ENCODE data around the gene PTDSS2. TPM values are rescaled to one million over a fixed set of nuclear protein-coding genes. Genes with fewer than 3 reads are reported as not detected.

The PTDSS2 gene
- total and polyA plus RNA-seq, 2 of the 4 experiments (the other 2 are of a cell fraction) = 23.5 to 26.6 TPM

DNA sequence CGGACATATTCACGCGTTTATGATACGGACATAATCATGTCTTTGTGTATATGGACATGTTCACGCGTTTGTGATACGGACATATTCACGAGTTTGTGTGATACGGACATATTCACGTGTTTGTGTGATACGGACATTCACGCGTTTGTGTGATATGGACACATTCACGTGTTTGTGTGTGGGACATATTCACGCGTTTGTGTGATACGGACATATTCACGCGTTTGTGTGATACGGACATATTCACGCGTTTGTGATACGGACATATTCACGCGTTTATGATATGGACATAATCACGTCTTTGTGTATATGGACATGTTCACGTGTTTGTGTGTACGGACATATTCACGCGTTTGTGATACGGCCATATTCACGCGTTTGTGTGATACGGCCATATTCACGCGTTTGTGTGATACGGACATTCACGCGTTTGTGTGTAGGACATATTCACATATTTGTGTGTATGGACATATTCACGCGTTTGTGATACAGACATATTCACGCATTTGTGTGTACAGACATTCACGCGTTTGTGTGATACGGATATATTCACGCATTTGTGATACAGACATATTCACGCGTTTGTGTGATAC lies 24.9 kb downstream of the PTDSS2 start:
- H3K4me3 ChIP-seq (ENCODE audit: insufficient read depth, low read depth, low read length) = no peak overlapping the region
- H2BK20ac ChIP-seq (ENCODE audit: low read depth, low read length) = no peak overlapping the region
- H3K27ac ChIP-seq (ENCODE audit: insufficient read depth, low read length) = no peak overlapping the region
- intact Hi-C loops (cut with micrococcal nuclease) = no loop called here
- H3K23ac ChIP-seq (ENCODE audit: low read depth, low read length) = no peak overlapping the region
- no peak overlapping the region for H4K5ac ChIP-seq (ENCODE audit: low read depth, low read length)
- no peak overlapping the region for H2BK15ac ChIP-seq (ENCODE audit: low read depth, low read length)
- DNase-seq (no peak), ATAC-seq (ENCODE audit: low read depth) (no peak)
- no peak for TF ChIP-seq FOS (IDR thresholded peaks at IDR 0.05; ENCODE audit: low read depth, low read length)
- TF ChIP-seq, protein P1, sequence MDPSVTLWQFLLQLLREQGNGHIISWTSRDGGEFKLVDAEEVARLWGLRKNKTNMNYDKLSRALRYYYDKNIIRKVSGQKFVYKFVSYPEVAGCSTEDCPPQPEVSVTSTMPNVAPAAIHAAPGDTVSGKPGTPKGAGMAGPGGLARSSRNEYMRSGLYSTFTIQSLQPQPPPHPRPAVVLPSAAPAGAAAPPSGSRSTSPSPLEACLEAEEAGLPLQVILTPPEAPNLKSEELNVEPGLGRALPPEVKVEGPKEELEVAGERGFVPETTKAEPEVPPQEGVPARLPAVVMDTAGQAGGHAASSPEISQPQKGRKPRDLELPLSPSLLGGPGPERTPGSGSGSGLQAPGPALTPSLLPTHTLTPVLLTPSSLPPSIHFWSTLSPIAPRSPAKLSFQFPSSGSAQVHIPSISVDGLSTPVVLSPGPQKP (IDR thresholded peaks at IDR 0.05; ENCODE audit: borderline replicate concordance, low read depth, low read length) = no peak
- no peak for TF ChIP-seq CHD1 (IDR thresholded peaks at IDR 0.05; ENCODE audit: low read depth, low read length)
- no peak for TF ChIP-seq MAFK (IDR thresholded peaks at IDR 0.05; ENCODE audit: low read depth, low read length)
- no peak for TF ChIP-seq CEBPB (IDR thresholded peaks at IDR 0.05; ENCODE audit: low read depth, low read length)
- no peak for TF ChIP-seq NFE2L2 (IDR thresholded peaks at IDR 0.05; ENCODE audit: low read depth, low read length)
- no peak for TF ChIP-seq RCOR1 (IDR thresholded peaks at IDR 0.05; ENCODE audit: insufficient replicate concordance, low read length)
- TF ChIP-seq RAD21 (IDR thresholded peaks at IDR 0.05; ENCODE audit: low read length) = no peak
- TF ChIP-seq RFX5 (IDR thresholded peaks at IDR 0.05; ENCODE audit: low read depth, low read length) = no peak
- no peak for TF ChIP-seq MAZ (IDR thresholded peaks at IDR 0.05; ENCODE audit: borderline replicate concordance, low read depth, low read length)
- no peak for TF ChIP-seq SMC3 (IDR thresholded peaks at IDR 0.05; ENCODE audit: low read depth, low read length)
- TF ChIP-seq MXI1 (IDR thresholded peaks at IDR 0.05; ENCODE audit: borderline replicate concordance, low read depth, low read length) = no peak
- no peak overlapping the region for H3K4me2 ChIP-seq (ENCODE audit: low read depth, low read length)
- H3K14ac ChIP-seq (replicated peaks; ENCODE audit: low read depth, low read length) = no peak overlapping the region
- 98% methylated on average over 38 of the region's 48 CpGs; no CpG with 5 or more reads in 1 of the 2 experiments for WGBS, 2 experiments (ENCODE audit: extremely low coverage in 2 of 2, insufficient read length in 1 of 2)
- H3K18ac ChIP-seq (ENCODE audit: low read depth, low read length) = no peak overlapping the region
- no peak overlapping the region for H3K9ac ChIP-seq (ENCODE audit: low read depth, low read length)
- H2BK5ac ChIP-seq (ENCODE audit: low read depth, low read length, poor library complexity, severe bottlenecking) = no peak overlapping the region
- dilution Hi-C loops (cut with HindIII; ENCODE audit: low sequenced_read_pairs, unreplicated experiment) = no loop called here
- H2AFZ ChIP-seq (replicated peaks; ENCODE audit: low read length, poor library complexity) = no peak overlapping the region
- no peaks in the 10 kb centered on the region for H3K9me3 ChIP-seq (ENCODE audit: control insufficient read depth, insufficient read depth, low read length)
- H2AK5ac ChIP-seq (ENCODE audit: low read depth, low read length) = no peak overlapping the region
- H4K20me1 ChIP-seq (ENCODE audit: insufficient read depth, low read length) = peaks cover 8% of the 10 kb centered on the region
- no peak overlapping the region for H3K56ac ChIP-seq (ENCODE audit: extremely low read depth, insufficient read depth, low read length)
- no peaks in the 10 kb centered on the region for H3K27me3 ChIP-seq (ENCODE audit: control insufficient read depth, insufficient read depth, low read length)
- ChIA-PET CTCF (no interaction called here), POLR2A (ENCODE audit: unreplicated experiment) (no interaction called here)
- in situ Hi-C loops (cut with MboI; ENCODE audit: low sequenced_read_pairs) = no loop called here
- H2BK120ac ChIP-seq (ENCODE audit: low read depth, low read length) = no peak overlapping the region
- H3K4me1 ChIP-seq (ENCODE audit: control insufficient read depth, insufficient read depth, low read length) = peaks cover 3% of the 10 kb centered on the region
- H3K36me3 ChIP-seq (ENCODE audit: control insufficient read depth, insufficient read depth, low read length) = peaks cover 5% of the 10 kb centered on the region
- H4K8ac ChIP-seq (ENCODE audit: low read depth in 2 of 2, low read length in 2 of 2) = no peak overlapping the region
- peaks cover 9% of the 10 kb centered on the region for H3K9me1 ChIP-seq (ENCODE audit: insufficient read depth, low read length)
- H3K79me1 ChIP-seq (ENCODE audit: low read depth in 1 of 2, low read length in 2 of 2) = peaks cover 18 to 55% of the 10 kb centered on the region in 2 experiments
- no TSS peak for BruUV-seq (replicated peaks)
- H3K4ac ChIP-seq (ENCODE audit: low read depth, low read length) = no peak overlapping the region
- no peak overlapping the region for H4K91ac ChIP-seq (ENCODE audit: insufficient read depth, low read depth, low read length)
- no peak overlapping the region for H2AK9ac ChIP-seq (replicated peaks; ENCODE audit: low read depth, low read length, poor library complexity)
